NCI-H1930 (cell line): Measurements from ENCODE around the gene DISC1.
"Not testable (repeated sequence)": the region's sequence is repeated elsewhere in the genome, so short reads cannot be mapped to it uniquely, and the experiment has no call there.

Experiments
- DNase-seq, 2 experiments: peaks; one replicate each; lab custom pipeline; 2025; lab: John Stamatoyannopoulos, UW

Gene DISC1

DNA sequence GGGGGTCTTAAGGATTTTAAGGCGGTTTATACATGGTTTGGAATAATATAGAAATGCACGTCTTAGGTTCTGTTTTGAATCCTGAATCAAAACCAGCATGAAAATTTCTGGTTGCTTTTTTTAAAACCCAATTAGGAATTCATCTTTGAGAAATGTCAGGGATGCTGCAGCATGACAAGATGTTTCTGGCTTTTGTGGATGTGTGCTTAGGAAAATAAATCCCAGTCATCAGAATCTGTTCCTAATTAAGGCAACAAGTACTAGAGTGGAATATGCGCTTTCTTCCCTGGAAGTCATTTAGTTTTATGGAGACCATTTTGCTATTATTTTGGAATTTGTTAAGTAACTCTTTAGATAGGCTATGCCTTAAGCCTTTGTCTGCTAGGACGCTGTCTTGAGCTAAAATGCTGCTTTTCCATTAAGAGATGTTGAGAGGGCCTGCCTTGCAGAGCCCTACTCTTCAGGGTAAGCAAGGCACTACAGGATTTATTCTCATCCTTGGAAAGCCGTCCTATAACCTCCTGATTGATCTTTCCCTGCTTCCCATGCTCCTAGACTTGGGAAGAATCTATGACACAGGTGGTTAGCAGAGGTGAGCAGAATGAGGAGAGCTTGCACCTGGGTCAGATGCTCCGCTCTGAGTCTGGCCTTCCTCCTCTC lies 332.8 kb downstream of the DISC1 start:
- no peak for DNase-seq

DNA sequence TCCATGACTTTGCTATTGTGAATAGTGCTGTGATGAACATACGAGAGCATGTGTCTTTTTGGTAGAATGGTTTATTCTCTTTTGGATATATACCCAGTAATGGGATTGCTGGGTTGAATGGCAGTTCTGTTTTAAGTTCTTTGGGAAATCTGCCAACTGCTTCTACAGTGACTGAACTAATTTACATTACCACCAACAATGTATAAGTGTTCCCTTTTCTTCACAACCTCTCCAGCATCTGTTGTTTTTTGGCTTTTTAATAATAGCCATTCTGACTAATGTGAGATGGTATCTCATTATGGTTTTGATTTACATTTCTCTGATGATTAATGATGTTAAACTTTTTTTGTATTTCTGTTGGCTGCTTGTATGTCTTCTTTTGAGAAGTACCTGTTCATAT lies 335.2 kb downstream of the DISC1 start:
- not testable (repeated sequence) for DNase-seq

DNA sequence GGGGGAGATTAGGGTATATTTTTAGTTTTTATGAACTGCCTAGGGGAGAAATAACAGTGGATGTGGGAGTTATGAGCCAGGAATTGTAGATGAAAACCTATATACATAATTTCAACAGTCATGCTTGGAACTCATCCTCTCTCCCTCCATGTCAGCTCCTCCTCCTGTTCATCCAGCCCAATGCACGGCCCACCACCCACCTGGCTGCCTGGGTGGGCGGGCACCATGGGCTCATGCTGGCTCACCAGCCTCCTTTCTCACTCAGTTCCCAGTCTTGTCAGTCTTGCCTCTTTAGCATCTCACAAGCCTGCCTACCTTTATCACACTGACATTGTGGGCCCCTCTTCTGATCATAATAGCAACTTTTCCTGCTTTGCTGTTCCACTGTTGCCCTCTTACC lies 336.0 kb downstream of the DISC1 start:
- DNase-seq, result no peak

DNA sequence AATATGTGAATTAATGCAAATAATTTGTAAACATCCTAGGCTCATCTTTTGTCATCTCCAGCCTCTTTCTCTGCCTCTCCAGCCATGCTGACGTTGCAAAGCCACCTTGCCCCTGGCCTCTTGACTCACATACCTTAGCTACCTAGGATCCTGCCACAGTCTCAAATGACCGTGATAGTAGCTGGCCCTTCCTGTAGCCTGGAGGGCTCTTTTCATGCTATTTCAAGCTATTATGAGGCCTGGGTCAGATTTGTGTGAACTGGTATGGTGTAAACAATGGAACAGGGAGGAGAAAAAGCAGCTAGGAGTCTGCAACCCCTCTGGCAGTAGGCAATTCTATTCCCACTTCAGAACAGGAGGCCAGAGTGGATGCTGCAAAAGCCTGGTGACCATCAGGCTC lies 337.7 kb downstream of the DISC1 start:
- DNase-seq, result no peak

DNA sequence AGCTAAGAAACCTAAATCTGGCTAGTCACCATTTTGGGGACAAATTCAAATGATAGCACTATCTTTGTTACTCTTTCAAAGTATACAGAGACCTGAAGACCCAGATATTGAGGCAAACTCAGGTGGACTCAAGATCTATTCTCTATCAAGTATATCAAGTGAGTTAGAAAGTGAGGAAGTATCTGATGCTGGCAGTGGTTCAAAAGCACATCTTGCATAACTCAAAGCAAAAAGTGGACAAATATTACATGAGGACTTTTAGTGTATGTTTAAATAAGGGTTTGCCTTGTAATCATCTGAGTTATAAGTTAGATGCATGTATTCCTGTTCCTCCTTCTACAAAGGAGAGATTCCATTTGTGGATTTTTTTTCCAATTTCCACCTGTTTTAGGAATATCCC lies 338.4 kb downstream of the DISC1 start:
- DNase-seq, result no peak

DNA sequence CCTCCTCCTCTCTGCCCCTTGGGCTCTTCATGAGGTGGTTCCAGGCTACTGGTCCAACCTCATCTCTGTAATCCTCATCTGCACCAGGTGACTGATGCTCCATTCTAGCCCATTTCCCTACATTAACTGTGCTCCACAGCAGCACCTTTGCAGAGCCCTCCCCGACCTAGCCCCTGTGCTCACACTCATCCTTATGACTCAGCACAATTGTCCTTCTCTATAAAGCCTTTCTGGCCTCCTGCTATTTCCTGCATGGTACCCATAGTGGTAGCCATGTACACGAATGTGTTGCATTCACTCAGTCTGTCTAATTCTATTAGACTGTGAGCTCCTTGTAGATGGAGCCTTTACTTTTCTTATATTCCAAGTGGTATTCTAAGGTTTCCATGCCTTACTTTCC lies 339.0 kb downstream of the DISC1 start:
- DNase-seq, result no peak

DNA sequence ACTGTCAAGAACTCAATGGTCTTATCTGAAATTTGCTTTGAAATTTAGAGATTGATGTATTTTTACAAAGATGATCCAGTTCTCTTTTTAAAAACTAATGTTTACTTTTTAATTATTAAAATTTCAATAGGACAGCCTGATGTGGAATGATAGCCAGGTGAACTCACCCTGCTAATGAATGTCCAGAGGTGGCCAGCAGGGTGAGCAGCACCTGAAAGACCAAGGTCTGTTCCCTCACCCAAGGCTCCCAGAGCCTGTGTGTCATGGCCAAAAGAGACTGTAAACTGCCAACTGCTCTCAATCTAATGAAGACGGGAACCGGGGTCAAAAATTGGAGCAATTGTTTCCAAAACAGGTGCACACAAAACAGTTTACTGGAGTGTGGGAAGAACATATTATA lies 340.4 kb downstream of the DISC1 start:
- DNase-seq, result no peak

DNA sequence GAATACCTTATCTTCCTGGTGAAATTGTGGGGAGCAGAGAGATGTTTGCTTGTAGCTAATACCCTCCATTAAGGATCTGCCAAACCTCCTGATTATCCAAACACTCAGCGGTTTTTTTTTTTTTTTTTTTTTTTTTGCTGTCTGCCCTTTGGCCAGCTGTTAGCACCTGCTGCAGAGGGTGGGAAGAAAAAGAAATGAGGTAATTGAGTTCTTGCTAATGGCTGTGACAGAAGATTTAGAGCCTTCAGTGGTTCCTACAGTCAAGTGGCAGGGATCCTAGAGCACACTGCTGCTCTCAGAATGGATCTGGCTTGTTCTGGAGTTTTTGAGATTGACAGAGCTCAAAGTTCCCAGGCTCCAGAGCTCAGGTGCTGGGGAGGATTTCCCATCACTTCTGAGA lies 342.5 kb downstream of the DISC1 start:
- DNase-seq, result no peak

DNA sequence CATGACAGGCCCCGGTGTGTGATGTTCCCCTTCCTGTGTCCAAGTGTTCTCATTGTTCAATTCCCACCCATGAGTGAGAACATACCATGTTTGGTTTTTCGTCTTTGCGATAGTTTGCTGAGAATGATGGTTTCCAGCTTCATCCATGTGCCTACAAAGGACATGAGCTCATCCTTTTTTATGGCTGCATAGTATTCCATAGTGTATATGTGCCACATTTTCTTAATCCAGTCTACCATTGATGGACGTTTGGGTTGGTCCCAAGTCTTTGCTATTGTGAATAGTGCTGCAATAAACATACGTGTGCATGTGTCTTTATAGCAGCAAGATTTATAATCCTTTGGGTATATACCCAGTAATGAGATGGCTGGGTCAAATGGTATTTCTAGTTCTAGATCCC lies 343.2 kb downstream of the DISC1 start:
- not testable (repeated sequence) for DNase-seq

DNA sequence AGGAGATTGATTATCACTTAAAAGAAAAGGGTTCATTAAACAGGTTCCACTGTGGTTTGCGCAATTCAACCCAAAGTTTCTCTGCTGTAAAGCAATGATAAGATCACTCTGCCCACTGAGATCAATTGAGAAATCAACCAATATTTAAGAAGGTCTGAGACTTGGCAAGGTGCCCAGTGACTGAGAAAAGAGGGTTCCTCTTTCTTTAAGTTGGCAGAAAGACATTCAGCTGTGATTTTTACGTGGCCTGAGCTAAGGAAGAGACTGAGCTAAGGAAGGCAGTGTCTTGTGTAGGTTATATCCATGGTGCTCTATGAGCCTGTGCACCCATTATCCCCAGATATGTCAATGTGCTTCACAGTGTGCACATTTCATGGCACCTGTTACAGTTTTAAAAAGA lies 344.1 kb downstream of the DISC1 start:
- no peak for DNase-seq

DNA sequence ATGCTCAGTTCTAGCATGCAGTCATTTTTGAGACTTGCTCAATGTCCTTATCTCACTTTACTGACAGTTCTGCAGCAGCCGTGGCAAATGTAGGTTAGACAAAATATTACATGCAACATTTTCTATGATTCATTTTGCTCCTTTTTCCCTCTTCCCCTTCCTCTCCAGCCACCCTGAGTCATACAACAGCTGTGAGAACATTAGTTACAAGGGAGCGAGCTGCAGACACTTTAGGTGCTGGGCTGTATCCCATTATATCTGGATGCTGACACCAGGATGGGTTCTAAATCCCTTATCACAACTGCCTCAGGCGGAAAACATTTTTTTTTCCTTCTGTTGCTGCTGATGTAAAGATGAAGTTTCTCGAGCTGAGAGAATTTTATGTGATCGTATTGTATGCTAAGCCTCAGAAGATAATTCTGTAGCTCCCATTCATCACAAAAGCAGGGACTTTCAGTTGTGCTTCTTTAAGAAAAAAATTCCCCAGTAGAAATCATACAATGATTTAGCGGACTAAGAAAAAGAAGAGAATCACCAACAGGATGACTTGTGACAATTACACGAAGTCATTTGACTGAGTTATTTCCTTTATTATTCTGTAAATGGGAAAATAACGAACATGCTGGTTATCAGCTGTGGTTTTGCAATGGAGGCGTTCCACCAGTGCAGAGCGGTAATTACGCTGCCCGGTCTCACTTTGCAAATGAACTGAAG lies 345.0 kb downstream of the DISC1 start:
- DNase-seq, result no peak

DNA sequence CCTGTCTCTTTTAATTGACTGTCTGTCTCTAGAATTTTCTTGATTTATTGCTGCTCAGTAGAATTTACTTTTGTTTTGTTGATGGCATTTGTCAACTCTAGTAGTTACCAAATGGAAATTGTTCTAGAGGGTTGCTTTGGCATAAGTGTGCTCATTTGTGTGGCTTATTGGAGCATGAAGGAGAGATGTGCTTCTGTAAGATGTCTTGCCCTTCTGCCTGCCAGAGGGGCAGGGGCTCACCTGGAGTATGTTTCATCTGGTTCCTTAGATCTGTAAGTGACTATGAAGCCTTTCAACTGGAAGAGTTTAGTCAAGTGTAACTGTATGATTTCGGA lies 345.5 kb downstream of the DISC1 start:
- DNase-seq, result no peak

DNA sequence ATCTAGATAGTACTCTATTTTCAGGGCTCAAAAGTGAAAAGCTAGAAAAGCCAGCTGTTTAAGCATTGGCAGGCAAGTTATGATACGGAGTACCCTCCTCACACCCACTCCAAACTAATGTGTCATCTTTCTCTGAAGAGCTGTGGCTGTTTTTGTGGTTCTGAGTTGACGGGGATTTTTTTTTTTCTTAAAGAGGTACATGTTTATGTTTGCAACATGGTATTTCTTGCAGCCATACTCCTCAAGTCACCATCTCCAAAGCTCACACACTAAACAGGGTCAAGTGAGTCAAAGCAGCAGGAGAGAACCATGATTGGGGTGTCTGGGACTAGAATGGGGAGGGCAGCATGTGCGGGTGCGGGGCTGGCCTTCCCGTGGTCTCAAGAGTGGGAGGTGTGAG lies 347.2 kb downstream of the DISC1 start:
- DNase-seq, result no peak

DNA sequence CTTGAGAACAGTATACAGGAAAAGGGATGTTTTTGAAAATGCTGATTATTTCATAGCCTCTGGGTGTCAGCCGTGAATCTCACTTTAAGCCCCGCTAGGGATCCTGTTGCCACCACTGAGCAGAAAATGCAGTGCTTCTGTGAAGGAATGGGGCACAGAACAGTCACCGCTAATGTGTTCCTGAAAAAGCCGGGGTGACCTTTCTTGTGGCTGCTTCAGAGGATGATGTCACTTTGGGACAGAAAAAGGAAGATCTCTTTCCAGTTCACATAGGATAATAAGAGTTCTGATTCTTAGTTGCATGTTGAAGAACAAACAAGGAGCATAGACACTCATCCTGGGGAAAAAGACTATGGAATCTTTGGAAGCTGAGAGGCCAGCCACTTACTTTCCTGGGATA lies 349.6 kb downstream of the DISC1 start:
- DNase-seq, result no peak

DNA sequence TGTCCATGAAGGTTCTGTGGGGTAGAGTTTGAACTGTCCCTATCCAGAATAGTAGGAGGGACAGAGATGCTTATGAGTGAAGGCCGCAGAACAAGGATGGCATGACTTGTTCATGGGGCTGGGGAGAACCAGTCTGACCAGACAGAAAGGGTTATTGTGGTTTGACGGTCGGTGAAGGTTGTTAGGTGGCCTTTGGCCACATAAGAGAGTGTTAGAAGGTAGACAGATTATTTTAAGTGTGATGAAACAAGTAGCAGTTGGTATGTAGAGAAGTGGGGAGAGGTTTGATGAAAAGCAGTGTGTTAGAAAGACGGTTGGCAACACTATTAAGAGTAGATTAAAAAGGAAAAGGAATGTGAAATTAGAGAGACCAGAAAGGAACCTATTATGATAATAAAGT lies 355.1 kb downstream of the DISC1 start:
- no peak for DNase-seq

DNA sequence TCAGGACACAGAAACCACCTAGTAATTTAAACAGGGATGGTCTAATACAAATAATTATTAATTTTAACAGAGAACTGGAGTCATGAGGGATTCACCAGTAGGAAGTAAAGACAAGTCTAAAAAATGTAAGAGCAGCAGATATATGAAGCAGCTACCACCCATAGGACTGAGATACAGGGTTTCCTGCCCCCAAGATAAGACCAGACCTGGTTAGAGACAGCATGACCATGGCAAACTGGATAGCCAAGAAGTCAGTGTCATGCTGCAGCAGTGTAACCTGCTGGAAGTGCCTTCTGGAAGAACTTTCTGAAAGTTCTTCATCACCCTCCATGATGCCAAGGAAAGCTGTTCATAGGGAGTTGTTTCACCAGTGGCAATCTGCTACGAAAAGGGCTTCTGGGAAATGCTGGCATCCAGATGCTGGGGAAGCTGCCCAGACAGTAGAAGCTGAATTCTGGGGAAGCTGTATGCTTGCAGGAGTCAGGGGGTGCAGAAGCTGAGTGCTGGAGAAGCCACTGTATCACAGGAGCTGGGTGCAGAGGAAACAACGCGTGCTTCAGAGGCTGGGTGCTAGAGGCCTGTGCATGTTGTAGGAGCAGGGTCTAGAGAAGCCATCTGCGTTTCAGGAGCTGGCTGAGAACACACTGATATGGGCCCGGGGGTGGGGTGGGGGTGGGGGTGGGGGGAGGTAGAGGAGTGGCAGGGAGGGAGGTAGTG lies 356.4 kb downstream of the DISC1 start:
- no peak for DNase-seq

DNA sequence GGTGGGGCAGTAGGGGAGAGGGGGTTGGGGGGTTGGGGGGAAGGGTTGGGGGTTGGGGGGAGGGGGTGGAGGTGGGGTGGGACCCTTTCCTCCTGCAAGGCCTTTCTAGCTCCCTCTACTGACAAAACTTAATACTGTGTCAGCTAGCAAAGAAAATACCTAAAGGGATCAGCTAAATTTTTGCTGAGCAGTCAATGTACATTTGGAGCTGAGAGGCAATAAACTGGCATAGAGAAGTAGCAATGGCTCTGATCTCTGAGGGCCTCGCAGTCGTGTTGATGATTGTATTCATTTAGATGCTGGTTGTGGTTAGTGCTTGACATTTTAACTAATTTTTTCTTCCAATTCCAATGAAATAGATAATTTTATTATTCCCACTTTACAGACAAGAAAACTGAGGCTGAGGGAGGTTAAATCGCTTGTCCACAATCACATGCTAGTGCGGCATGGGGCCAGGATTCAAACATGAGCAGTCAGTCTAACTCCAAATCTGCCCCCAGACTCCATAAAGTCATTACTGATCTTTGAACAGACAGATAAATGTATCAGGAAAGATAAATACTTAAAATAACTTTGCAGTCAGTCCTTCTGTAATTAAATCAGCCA lies 357.1 kb downstream of the DISC1 start:
- no peak for DNase-seq

DNA sequence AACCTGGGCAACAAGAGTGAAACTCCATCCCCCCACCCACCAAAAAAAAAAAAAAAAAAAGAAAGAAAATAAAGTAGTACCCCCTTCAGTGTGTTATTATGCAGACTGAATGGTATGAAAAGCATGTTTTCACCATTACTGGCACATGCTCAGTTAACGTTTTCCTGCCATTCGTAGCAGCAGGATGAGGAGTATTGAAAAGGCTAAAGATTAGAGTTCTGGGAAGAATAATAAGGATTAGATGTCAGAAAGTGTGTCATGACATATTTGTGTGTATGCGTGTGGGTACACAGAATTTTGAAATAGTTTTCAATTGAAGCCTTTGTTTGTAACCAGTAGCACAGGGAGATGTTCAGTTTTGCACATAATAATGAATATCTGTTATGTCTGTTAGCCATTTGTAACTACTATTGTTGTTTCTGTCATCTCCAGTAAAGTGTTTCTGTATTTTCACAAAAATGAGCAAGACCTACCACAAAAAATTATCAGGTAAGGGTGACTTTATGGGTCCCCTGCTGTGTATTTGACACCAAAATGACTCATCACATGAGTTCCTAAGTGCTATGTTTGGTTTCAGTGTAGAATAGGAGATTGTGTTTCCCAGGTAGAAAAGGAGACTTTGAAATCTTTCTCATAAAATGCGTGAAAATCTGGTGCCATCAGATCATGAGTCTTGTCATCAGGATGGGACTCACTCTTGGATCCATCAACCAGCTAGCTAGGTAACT lies 358.9 kb downstream of the DISC1 start:
- DNase-seq, result no peak

DNA sequence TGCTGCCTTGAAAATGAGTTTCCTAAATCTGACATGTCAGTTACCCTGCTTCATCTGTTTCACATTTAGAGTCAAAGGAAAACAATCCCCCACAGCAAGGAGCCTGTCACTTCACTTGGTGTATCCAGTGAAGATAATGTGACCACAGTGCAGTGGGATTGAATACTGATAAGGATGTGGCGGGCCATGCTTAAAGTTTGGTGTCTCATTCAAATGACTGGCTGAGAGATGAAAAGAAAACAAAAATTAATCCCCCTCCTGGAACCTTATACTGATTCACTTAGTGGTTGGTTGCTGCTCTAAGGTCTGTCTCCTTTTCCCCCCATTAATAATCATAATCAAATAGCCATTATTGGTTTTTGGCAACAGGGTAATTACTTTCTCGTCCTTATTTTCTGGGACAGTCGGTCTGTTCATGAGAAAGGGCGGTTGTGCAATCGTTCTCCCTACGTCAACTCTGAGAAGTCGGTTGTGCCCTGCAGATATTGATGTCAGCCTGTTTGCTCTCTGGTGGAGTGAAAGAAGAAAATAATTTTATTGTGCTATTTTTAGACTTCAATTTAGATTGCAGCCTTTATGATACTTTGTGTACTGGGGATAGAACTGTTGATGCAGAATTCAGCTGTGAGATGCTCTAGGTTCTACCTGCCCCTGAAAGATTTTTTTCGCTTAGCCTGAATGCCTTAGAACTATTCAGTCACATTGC lies 360.2 kb downstream of the DISC1 start:
- peak in 1 of 2 experiments; percentile 47 for DNase-seq

DNA sequence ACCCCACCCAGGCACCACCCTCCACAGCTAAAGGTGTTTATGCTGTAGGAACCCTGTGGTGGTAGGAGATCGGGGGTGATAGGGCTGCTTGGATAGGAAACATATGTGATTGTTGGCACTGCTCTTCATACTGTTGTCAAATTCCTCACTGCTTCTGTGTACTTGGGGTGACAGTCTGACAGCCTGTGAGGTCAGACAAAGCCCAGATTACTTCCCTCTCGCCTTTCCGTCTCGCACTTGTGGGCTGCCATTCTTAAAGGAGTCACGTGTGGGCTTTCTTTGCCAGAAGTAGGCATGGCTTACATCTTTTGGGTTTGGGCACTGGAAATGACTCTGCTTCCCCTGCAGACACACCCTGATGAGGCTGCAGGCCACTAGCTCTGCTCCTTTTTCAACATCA lies 363.8 kb downstream of the DISC1 start:
- no peak for DNase-seq

DNA sequence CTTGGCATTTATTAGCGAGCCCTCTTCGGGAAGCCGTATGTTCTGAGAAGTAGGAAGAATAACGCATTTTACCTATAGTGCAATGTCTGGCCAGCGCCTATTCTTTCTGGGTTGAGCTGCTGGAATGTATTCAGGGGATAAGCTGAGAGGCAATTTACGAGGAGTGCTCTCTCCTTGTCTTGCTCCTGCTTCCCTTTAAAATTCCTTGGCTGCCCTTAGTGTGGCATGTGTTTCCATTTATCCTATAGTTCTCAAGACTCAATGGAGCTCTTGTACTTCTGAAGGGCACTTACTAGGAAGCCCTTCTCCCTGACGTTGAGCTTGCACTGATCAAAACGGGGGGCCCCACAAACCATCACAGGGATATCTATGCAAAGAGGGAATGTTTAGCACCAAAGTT lies 364.6 kb downstream of the DISC1 start:
- DNase-seq, result no peak

DNA sequence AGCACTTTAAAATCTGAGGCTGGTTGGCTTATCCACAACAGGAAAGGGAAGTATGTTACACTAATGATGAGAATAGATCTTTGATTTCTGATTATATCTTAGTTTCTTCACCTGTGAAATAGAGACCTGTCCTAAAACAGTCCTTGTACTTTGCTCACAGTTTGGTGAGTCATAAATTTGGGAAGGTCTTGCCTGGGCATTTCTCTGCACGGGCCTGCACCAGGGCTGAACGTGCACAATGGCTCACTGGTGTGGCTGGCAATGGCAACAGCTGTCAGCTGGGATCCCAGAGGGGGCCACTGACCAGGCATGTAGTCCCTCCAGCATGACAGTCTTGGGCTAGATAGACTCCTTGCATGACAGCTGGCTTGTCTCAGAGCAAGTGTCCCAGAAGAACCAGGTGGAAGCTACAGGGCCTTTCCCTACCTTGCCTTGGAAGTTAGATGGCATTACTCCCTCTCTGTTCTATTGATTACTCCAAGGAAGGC lies 367.4 kb downstream of the DISC1 start:
- no peak for DNase-seq
